K562 (cell line): ENCODE measurements around the gene GIMAP8.

Experiments
- CREB3 ChIP-seq: fragments of 450-650 bp; conservative IDR thresholded peaks from 2 replicates; pipeline ENCODE4 v1.6.1; 2016; ENCODE audit warnings: missing genetic modification characterization, low read depth, mild to moderate bottlenecking, missing compliant biosample characterization, moderate library complexity
- CTCF ChIP-seq, 3 experiments: IDR thresholded peaks in 2 of 3; conservative IDR thresholded peaks in 1 of 3; 2 replicates each; pipeline ENCODE4 v1.5.1; 2011 to 2012; ENCODE audit warnings: low read length in 3 of 3, mild to moderate bottlenecking in 3 of 3, control low read depth in 2 of 3, improper control_type of control experiment in 1 of 3, inconsistent platforms in 1 of 3, low read depth in 1 of 3, mixed read lengths in 1 of 3, moderate library complexity in 1 of 3; ENCODE audit not compliant: insufficient read depth in 2 of 3
- DNMT1 ChIP-seq: fragments of 450-650 bp; IDR thresholded peaks from 2 replicates; pipeline ENCODE4 v1.6.1; 2016; ENCODE audit warnings: antibody characterized with exemption, mild to moderate bottlenecking
- HMG20B ChIP-seq: fragments of 250-450 bp; sonication (Bioruptor Pico); IDR thresholded peaks from 2 replicates; pipeline ENCODE4 v1.5.0; 2021; ENCODE audit warnings: mild to moderate bottlenecking
- JUN ChIP-seq, 2 experiments: sonication (generic) in 1 of 2; formaldehyde crosslinking in 1 of 2; IDR thresholded peaks; 2 replicates each; pipeline versions ENCODE4 v1.6.1 to v1.8.0; 2012 to 2022; ENCODE audit warnings: borderline replicate concordance in 2 of 2, mild to moderate bottlenecking in 2 of 2, improper control_type of control experiment in 1 of 2, low read depth in 1 of 2, low read length in 1 of 2, missing genetic modification reagents in 1 of 2
- RBM17 ChIP-seq: fragments of 200-400 bp; formaldehyde crosslinking; IDR thresholded peaks from 2 replicates; pipeline ENCODE4 v1.6.1; 2017; ENCODE audit warnings: low read depth, mild to moderate bottlenecking, low read length, borderline replicate concordance
- SNAPC5 ChIP-seq: fragments of 250-450 bp; sonication (Bioruptor Pico); IDR thresholded peaks from 2 replicates; pipeline ENCODE4 v1.8.0; 2021; ENCODE audit warnings: moderate library complexity, mild to moderate bottlenecking, inconsistent platforms
- ZNF57 ChIP-seq: fragments of 450-650 bp; formaldehyde crosslinking; IDR thresholded peaks from 2 replicates; pipeline ENCODE4 v1.4.0; 2020; ENCODE audit warnings: mild to moderate bottlenecking, moderate library complexity

GRCh38 chr7:150519310-150519709, 68.9 kb downstream of the GIMAP8 start:
- TF ChIP-seq JUN (IDR thresholded peaks at IDR 0.05; ENCODE audit: borderline replicate concordance, low read depth, low read length) (no peak), JUN (CRISPR knock-in tag; IDR thresholded peaks at IDR 0.05; ENCODE audit: borderline replicate concordance) (no peak), CREB3 (tag) (no peak), RBM17 (no peak), SNAPC5 (CRISPR knock-in tag) (no peak), ZNF57 (CRISPR knock-in tag) (no peak), DNMT1 (no peak), CTCF (IDR thresholded peaks at IDR 0.05 in 2 of 3, conservative IDR thresholded peaks at IDR 0.05 in 1 of 3; ENCODE audit: insufficient read depth in 2 of 3, low read depth in 1 of 3, low read length in 3 of 3) (no peak), HMG20B (CRISPR knock-in tag) (no peak)
